GM18508 (cell line): ENCODE results near the gene ADARB2.
"Not testable (repeated sequence)": the region's sequence is repeated elsewhere in the genome, so short reads cannot be mapped to it uniquely, and the experiment has no call there.

Source experiments
- ATAC-seq: cut with Tn5 transposase; IDR thresholded peaks from one replicate; pipeline ENCODE4 v1.9.1; 2021; ENCODE audit warnings: moderate number of reproducible peaks; ENCODE audit not compliant: insufficient read depth, unreplicated experiment

Gene ADARB2

DNA sequence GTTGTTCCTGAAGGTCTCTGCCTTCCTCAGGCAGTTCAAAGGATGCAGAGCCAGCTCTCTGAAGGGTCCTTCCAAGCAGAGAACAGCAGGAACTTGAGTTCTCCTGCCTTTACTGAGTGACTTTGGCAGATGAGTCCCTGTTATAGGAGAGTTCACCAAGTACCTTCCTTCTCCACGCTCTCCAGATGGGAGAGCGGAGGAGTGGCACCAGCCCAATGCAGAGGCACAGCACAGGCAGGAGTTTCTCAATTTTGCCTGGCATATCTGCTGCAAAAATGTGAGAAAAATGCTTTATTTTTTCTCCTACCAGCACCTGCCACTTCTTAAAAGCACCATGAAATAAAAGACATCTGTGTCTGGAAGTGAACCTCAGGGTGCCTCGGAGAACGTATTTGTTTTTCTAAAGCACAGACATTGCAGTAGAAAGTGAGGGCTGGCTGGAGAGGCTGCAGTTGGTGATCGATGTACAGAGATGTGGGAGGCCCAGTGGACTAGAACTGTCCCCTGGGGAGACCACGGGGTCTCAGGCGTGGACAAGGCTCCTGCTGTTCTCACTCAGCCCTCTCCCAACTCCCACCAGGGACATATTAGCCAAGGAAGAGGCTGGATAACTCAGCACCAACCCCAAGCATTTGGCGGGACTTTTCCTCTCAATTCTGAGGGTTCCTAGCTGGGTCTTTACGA lies 506.6 kb downstream of the ADARB2 start:
- ATAC-seq, result no peak

DNA sequence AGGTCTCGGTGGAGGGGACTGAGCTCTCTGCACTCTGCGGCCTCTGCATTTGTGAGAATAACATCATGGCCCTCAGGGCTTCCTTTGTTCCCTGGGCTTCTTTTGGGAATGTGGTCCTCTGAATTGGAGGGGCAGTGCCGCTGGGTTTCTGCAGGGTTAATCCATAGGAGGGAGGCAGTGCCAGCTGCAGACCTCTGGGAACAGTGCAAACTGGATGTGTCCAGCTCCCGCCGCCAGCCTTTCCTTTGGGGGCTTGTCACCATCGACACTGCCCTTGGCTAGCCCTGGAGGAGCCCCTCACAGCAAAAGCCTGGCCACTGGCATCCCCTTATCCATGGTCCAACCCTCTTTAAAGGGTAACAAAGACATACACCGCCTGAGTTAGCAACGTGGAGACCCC lies 507.2 kb downstream of the ADARB2 start:
- ATAC-seq, result no peak

DNA sequence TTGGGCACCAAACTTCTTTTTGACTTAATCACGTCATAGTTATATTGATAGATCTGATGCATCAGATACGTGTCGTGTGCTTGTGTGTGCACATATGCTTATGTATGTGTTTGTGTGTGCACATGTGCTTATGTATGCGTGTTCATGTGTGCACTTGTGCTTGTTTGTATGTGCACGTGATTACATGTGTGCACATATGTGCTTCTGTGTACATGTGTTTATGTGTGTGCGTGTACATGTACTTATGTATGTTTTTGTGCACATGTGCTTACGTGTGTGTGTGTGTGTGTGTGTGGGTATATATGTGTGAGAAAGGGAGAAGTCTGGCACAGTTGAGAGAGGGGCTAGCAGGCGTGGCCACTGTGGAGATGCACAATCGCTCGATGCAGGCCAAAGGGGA lies 507.8 kb downstream of the ADARB2 start:
- ATAC-seq, result no peak

DNA sequence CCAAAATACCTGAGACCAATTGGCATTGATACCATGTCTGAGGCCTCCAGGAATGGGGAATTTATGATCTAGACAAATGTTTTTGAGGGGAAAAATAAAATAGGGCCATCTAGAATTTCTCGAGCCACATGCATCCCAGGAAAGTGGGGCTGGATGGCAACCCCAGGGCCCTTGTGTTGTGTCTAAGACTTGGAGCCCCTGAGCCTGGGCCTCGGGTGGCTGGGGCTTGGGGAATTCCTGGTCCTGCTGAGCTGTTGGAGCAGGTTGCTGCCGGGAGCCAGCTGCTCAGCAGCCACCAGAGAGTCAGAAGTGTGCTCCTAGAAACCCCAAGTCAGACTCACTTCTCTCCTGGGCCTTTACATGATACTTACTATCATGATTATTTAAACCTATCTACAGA lies 508.2 kb downstream of the ADARB2 start:
- ATAC-seq, result no peak

DNA sequence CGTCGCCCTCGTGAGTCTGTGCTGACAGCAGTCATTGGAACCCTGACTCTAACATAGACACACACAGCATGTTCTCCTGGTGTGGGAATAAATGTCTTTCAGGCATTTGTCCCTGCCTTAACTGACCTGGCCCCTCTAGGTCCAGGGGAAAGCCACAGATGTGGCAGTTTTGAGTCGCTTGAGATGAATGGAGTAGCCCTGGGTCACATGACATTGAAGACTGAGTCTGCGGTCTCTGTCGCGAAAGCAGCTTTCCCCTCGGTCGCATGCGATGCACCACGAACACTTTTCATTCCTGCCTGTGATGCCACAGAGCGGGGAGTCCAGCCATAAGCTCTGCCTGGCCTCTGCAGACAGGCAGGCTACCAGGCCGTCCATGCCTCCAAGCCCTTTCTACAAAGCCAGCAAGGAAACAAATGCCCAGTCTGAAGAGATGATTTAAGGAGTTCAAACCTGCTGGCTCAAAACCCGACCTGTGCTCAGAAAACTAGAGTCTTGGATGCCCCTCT lies 508.8 kb downstream of the ADARB2 start:
- ATAC-seq, result no peak

DNA sequence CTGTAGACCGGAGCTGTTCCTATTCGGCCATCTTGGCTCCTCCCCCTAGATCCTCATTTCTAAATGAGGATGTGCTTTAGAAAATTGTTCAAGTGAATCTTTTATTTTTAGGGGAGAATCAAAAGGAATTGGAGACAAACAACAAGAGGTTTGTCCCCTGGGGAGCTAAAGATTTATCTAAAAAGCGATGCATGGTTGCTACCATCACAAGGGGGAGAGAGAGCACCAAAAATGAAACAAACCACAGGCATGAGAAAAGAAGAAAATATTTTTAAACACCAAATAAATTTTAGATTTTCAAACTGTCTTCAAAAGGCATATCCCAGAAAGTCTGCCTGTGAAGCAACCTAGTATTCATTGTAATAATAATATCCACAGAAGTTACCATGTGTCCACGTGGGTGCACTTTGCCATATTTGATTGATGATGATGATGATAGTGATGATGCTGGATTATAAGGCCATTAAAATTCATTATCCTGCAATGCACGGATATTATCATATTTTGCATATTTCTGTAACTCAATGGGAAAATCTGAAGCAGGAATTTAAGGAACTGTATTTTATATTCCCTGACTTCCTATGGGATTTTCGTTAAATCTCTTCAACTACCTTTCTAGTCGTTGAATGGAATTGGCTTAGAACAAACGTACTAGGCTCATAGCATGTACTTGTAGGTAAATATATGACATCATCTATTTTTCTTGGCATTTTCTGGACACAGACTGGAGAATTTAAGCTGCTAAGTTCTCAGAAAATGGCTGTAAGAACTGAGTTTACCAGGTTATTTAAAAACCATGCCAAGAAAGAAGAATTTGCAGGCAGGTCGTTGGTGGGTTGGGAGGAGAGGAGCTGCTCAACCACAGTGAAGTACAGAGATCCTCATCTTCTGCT lies 509.6 kb downstream of the ADARB2 start:
- ATAC-seq, result no peak

DNA sequence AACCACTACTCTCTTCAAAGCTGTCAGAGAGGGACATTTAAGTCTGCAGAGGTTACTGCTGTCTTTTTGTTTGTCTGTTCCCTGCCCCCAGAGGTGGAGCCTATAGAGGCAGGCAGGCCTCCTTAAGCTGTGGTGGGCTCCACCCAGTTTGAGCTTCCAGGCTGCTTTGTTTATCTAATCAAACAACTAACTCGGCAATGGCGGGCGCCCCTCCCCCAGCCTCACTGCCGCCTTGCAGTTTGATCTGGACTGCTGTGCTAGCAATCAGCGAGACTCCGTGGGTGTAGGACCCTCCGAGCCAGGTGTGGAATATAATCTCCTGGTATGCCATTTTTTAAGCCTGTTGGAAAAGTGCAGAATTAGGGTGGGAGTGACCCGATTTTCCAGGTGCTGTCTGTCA lies 510.4 kb downstream of the ADARB2 start:
- ATAC-seq, result not testable (repeated sequence)

DNA sequence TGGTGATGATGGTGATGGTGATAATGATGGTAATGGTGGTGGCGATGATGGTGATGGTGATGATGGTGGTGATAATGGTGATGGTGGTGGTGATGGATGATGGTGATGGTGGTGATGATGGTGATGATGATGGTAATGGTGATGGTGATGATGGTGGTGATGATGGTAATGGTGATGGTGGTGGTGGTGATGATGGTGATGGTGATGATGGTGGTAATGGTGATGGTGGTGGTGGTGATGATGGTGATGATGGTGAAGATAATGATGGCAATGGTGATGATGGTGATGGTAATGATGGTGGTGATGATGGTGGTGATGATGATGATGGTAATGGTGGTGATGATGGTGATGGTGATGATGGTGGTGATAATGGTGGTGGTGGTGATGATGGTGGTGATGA lies 517.5 kb downstream of the ADARB2 start:
- not testable (repeated sequence) for ATAC-seq

DNA sequence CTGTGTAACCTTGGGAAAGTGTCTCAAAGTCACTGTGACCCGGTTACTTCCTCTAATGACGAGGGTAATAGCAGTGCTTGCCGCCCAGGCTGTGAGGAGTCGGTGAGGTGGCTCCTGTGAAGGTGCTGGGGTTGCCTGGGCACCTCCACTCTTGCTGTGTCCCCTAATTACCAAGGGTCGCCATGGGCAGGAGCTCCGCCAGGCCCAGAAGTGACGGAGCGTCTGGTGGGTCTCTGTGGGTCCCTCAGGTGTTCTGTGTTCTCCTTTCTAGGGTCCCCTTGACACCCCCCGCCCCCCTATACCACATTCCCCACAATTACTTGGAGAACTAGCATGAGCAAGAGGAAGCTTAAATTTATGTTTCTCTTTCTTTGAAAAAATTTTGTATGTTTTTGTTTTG lies 519.7 kb downstream of the ADARB2 start:
- no peak for ATAC-seq

DNA sequence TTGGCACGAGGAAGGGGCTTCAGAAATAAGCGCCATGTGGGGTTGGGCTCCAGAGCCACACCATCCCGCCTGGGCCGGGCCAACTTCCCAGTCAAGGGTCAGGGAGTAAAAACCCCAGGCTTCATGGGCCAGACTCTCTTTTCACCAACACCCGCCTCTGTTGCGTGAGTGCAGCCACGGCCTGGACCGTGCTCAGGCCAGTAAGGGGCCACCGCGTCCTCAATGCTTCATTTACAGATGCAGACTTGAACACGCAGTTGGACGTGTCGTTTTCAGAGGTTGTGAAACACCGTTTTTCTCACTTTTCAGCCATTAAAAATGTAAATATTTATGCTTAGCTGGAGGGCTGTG lies 520.1 kb downstream of the ADARB2 start:
- no peak for ATAC-seq

DNA sequence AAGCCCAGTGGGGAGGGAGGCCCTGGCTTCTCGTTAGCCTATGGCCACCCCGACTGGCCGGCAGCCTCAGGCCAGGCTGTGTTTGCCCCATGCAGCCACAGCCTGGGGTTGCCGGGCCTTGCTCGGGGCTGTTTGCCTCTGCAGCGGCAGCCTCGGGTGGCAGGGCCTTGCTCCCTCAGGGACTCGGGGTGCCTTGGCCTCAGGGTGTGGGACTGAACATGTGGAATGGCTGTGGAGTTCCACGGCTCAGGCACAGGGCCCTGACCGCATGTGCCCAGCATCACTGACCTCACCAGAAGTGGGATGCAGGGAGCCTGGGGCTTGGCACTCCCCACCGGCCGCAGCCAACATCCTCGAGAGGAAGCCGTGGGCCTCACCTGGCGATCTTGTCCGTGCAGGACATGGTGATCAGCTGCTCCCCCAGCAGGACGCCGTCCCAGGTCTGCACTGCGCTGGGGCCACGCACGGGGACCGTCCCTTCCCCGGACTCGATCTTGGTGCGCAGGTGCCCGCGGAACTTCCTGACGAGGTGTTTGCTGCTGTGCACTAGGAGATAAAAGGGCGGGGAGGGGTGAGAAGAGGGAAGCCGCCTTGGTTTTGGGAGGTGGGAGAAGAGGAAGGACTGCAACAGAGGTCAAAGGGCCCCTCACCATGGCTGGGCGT lies 520.6 kb downstream of the ADARB2 start:
- no peak for ATAC-seq

DNA sequence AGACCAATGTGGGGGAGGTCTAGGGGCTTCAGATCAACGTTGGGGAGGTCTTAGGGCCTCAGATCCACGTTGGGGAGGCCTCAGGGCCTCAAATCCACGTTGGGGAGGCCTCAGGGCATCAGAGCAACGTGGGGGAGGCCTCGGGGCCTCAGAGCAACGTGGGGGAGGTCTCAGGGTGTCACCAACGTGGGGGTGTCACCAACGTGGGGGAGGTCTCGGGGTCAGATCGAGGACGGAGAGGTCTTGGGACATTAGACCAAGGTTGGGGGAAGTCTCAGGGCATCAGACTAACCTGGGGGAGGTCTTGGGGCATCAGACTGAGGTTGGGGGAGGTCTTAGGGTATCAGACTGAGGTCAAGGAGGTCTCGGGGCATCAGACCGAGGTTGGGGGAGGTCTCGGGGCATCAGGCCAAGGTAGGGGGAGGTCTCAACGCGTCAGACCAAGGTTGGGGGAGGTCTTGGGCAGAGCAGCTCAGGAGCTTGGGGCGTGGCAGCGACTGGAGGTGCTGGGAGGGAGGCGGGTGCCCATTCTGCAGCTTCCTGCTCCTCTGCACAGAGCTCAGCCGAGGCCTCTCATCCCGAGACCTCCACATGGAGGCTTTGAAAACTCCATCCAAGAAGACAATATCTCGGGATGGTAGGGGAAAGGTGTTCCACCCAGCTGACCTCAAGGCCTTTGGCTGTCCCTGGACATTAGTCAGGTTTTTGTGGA lies 521.3 kb downstream of the ADARB2 start:
- ATAC-seq, result no peak

DNA sequence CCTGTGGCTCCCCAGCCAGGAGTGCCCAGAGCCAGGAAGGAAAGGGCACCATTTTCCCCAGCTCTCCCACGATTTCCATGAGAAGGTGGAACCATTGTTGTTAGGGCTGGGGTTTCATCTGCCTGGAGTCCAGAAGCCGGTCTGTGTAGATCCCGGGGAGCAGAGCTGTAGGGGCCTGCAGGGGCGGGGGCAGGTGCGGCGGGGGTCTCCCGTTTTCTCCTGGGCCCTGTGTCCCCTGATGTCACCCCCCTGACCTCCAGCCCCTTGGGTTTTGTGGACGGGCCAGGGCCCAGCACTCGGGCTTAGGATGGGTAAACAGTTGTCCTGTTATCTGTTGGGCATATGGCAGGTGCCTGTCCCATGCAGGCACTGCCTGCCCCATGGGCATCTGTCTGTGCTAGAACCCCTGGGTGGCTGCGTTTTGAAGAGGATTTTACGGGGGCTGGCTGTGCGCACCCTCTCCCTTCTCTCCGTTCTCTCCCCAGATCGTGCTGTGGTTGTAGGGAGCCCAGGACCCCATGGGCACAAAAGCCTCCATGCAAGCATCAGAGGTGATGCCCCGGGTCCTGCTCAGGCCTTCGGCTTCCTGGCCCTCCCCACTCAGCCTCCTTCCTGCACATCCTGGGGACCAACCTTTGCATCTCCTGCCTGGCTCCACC lies 522.3 kb downstream of the ADARB2 start:
- no peak for ATAC-seq

DNA sequence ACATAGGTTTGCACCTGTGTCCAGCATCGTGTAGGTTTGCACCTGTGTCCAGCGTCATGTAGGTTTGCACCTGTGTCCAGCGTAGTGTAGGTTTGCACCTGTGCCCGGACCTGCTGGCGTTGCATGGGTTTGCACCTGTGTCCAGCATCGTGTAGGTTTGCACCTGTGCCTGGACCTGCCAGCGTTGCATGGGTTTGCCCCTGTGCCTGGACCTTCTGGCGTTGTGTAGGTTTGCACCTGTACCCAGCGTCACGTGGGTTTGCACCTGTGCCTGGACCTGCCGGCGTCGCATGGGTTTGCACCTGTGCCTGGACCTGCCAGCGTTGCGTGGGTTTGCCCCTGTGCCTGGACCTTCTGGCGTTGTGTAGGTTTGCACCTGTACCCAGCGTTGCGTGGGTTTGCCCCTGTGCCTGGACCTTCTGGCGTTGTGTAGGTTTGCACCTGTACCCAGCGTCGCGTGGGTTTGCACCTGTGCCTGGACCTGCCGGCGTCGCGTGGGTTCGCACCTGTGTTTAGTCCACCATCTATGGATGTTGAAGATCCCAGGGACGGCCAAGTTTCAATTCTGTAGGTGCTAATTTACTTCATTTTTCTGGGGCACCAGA lies 523.2 kb downstream of the ADARB2 start:
- ATAC-seq, result no peak

DNA sequence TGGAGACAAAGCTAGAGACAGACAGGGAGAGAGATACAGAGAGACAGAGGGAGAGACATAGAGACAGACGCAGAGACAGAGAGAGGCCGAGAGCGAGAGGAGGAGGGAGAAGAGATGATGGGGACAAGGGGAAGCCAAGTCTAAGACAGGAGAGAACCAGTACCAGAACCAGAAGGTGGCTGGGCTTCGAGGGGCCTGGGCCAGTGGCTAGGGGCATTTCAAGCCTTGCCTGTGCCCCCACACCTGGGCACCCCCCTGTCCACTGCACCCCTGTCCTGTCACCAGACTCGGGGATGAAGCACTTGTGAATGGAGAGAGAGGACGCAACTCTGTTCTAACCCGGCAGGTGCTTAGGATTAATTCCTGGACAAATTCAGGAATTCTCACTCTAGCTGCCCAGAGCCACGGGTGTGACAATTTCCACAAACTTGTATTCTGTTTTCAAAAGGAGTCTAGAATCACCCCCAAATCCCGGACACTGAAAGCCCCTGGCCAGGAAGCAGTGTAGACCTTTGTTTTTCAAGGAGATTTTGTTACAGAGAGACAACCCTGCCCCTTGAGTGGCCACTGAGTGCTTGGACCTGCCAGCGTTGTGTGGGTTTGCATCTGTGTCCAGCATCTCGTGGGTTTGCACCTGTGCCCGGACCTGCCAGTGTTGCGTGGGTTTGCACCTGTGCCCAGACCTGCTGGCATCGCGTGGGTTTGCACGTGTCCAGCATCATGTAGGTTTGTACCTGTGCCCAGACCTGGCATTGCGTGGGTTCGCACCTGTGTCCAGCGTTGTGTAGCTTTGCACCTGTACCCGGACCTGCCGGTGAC lies 523.9 kb downstream of the ADARB2 start:
- ATAC-seq, result no peak

DNA sequence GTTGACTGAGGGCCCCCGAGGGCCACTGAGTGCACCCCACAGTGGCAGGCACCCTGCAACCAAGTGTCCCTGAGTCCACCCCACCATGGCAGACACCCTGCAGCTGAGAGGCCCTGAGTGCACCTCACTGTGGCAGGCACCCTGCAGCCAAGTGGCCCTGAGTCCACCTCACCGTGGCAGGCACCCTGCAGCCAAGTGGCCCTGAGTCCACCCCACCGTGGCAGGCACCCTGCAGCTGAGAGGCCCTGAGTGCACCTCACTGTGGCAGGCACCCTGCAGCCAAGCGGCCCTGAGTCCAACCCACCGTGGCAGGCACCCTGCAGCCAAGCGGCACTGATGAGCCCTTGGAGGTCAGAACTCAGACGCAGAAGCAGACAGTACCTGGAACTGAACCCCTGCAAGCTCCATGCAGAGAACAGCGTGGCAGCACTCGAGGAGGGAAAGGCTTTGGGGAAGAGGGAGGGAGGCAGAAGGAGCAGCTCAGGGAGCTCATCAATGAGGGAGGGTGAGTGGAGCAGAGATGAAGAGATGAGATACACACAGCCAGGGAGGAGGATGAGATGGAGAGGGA lies 524.7 kb downstream of the ADARB2 start:
- ATAC-seq, result no peak

DNA sequence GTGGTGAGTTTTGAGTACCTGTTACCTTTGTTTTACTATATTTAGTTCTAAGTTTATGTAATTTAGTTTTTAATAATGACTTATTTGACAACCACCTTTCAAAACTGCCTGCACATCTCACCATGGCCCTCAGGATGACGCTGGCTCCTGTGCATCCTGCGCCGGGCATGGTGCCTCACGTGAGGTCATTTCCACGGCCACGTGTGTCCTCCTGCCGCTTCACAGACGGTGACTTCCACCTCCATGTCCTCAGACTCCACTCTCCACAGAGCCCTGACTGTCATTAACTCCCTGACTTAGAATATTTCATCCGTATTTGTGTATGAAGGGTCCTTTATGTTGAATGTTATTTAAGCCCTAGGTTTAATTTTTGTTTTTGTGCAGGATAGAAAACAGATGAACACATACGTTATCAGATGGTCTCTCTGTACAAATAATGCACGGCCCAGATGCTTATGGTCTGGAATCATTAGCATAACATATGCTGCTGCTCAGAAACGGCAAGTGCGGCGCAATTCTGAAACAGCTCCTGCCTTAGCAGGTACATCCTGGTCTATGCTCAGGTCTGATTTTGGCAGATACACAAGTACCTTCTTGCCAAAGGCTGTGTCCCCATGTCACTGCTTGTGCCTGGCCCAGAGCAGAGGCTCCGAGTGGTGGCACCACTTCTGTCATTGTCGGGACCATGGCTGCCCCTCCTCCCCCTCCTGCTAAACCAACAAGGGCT lies 525.3 kb downstream of the ADARB2 start:
- no peak for ATAC-seq

DNA sequence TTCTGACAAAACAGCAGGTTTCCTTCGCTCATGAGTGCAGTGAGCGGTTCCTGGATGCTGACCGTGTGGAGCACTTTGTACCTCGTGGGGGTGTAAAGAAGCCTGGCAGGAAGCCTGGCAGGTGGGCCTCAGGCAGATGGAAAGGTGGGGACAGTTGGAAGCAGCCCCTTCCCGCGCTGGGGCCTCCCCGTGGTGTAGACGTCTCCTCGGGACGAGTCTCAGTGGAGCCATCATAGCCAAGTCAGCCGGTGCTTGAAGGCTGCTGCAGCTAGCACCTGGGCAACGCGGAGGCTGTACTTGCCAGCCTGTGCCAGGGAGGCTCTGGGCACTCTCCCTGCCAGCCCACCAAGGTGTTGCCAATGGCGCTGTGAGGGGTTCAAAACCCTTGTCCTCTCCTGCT lies 526.7 kb downstream of the ADARB2 start:
- ATAC-seq, result no peak
